Trophoblast cell (in vitro differentiated cells and primary cell): ENCODE data around the gene LDB3.

ENCODE experiments used
- DNase-seq, 2 donors: peaks; one replicate each; pipeline ENCODE4 v3.0.0-alpha.2; 2016
- H2AFZ ChIP-seq: 2 replicates; pipeline ENCODE4 v1.6.1; 2013; ENCODE audit warnings: low read length, moderate library complexity, mild to moderate bottlenecking; ENCODE audit not compliant: insufficient read depth, poor library complexity
- H2AK5ac ChIP-seq: 2 replicates; pipeline ENCODE4 v1.6.1; 2013; ENCODE audit warnings: mild to moderate bottlenecking, low read length
- H2BK120ac ChIP-seq: 2 replicates; pipeline ENCODE4 v1.6.1; 2013; ENCODE audit warnings: low read length, mild to moderate bottlenecking, moderate library complexity; ENCODE audit not compliant: insufficient read depth, poor library complexity
- H2BK12ac ChIP-seq: 2 replicates; pipeline ENCODE4 v1.6.1; 2013; ENCODE audit warnings: mild to moderate bottlenecking, low read length, moderate library complexity
- H2BK5ac ChIP-seq: 2 replicates; pipeline ENCODE4 v1.6.1; 2013; ENCODE audit warnings: low read length, low read depth, moderate library complexity, mild to moderate bottlenecking; ENCODE audit not compliant: poor library complexity
- H3K14ac ChIP-seq: 2 replicates; pipeline ENCODE4 v1.6.1; 2013; ENCODE audit warnings: mild to moderate bottlenecking, low read length
- H3K18ac ChIP-seq: 2 replicates; pipeline ENCODE4 v1.6.1; 2013; ENCODE audit warnings: mild to moderate bottlenecking, low read length
- H3K23ac ChIP-seq: 2 replicates; pipeline ENCODE4 v1.6.1; 2013; ENCODE audit warnings: low read length
- H3K27ac ChIP-seq: 2 replicates; pipeline ENCODE4 v1.5.1; 2013; ENCODE audit warnings: low read depth, mild to moderate bottlenecking, inconsistent platforms, low read length, moderate library complexity
- H3K27me3 ChIP-seq: 2 replicates; pipeline ENCODE4 v1.6.1; 2013; ENCODE audit warnings: inconsistent platforms, mild to moderate bottlenecking, low read length, moderate library complexity; ENCODE audit not compliant: insufficient read depth
- H3K36me3 ChIP-seq, 2 experiments: 1 replicate in 1 of 2; 2 replicates in 1 of 2; pipeline ENCODE4 v1.6.1; 2013; ENCODE audit warnings: low read length in 2 of 2, mild to moderate bottlenecking in 2 of 2, moderate library complexity in 1 of 2; ENCODE audit not compliant: insufficient read depth in 2 of 2, control insufficient read depth in 1 of 2
- H3K4ac ChIP-seq: 2 replicates; pipeline ENCODE4 v1.6.1; 2013; ENCODE audit warnings: low read depth, mild to moderate bottlenecking, low read length, moderate library complexity
- H3K4me1 ChIP-seq, 2 experiments: 1 replicate in 1 of 2; 2 replicates in 1 of 2; pipeline ENCODE4 v1.6.1; 2013; ENCODE audit warnings: low read length in 2 of 2, mild to moderate bottlenecking in 2 of 2, moderate library complexity in 1 of 2; ENCODE audit not compliant: insufficient read depth in 2 of 2, control insufficient read depth in 1 of 2
- H3K4me2 ChIP-seq: 2 replicates; pipeline ENCODE4 v1.6.1; 2013; ENCODE audit warnings: inconsistent platforms, mild to moderate bottlenecking, low read length, moderate library complexity
- H3K4me3 ChIP-seq: 2 replicates; pipeline ENCODE4 v1.5.1; 2013; ENCODE audit warnings: mild to moderate bottlenecking, low read depth, low read length, inconsistent platforms
- H3K79me1 ChIP-seq: one replicate; pipeline ENCODE4 v1.6.1; 2013; ENCODE audit warnings: low read length
- H3K79me2 ChIP-seq: 2 replicates; pipeline ENCODE4 v1.6.1; 2013; ENCODE audit warnings: low read length, mild to moderate bottlenecking; ENCODE audit not compliant: control insufficient read depth, insufficient read depth, poor library complexity
- H3K9ac ChIP-seq: 2 replicates; pipeline ENCODE4 v1.6.1; 2013; ENCODE audit warnings: mild to moderate bottlenecking, low read length
- H3K9me3 ChIP-seq: 2 replicates; pipeline ENCODE4 v1.6.1; 2013; ENCODE audit warnings: low read depth, mild to moderate bottlenecking, control low read depth, inconsistent platforms, low read length; ENCODE audit not compliant: insufficient read depth
- H4K12ac ChIP-seq: 2 replicates; pipeline ENCODE4 v1.6.1; 2013; ENCODE audit warnings: low read depth, mild to moderate bottlenecking, low read length, moderate library complexity
- H4K8ac ChIP-seq: 2 replicates; pipeline ENCODE4 v1.6.1; 2013; ENCODE audit warnings: low read depth, mild to moderate bottlenecking, low read length, moderate library complexity
- H4K91ac ChIP-seq: one replicate; pipeline ENCODE4 v1.6.1; 2013; ENCODE audit warnings: low read depth, mild to moderate bottlenecking, low read length, moderate library complexity
- WGBS: extraction: QIAGEN DNeasy Blood & Tissue Kit; methylation state at CpG from one replicate; pipeline ENCODE4 v1.1.7; 2013; ENCODE audit warnings: missing lambda C conversion rate; ENCODE audit not compliant: insufficient read length, insufficient coverage; ENCODE audit errors: extremely low coverage; 5-methylcytosine and 5-hydroxymethylcytosine counted together

LDB3 gene

GRCh38 chr10:86685893-86686632 lies 17.8 kb downstream of the LDB3 start:
- Histone ChIP-seq H3K27ac (no peak overlapping the region), H3K18ac (no peak overlapping the region), H3K9me3 (no peaks in the 10 kb centered on the region), H2AFZ (no peak overlapping the region), H3K4me2 (no peak overlapping the region), H3K9ac (no peak overlapping the region), H3K79me1 (no peaks in the 10 kb centered on the region), H2AK5ac (no peak overlapping the region), H3K27me3 (no peaks in the 10 kb centered on the region), H3K36me3 (no peaks in the 10 kb centered on the region), H3K4ac (no peak overlapping the region), H3K4me3 (no peak overlapping the region), H4K91ac (no peak overlapping the region), H3K23ac (no peak overlapping the region), H3K4me1 (peaks cover 0 to 3% of the 10 kb centered on the region in 2 experiments), H4K12ac (no peak overlapping the region), H2BK120ac (no peak overlapping the region), H3K79me2 (no peaks in the 10 kb centered on the region), H3K14ac (no peak overlapping the region), H2BK12ac (no peak overlapping the region), H2BK5ac (no peak overlapping the region), H4K8ac (no peak overlapping the region)
- no peak for DNase-seq
- no CpG with 5 or more reads among the region's 13 CpGs for whole genome bisulfite sequencing

GRCh38 chr10:86686972-86687371 lies 18.7 kb downstream of the LDB3 start:
- DNase-seq = peak in 1 of 2 donors; percentile 5
- no peak overlapping the region for H3K14ac ChIP-seq
- H2BK5ac ChIP-seq = no peak overlapping the region
- H2BK120ac ChIP-seq = no peak overlapping the region
- H2AFZ ChIP-seq = no peak overlapping the region
- H3K18ac ChIP-seq = no peak overlapping the region
- no peak overlapping the region for H4K8ac ChIP-seq
- H2BK12ac ChIP-seq = no peak overlapping the region
- H3K23ac ChIP-seq = no peak overlapping the region
- no peaks in the 10 kb centered on the region for H3K36me3 ChIP-seq
- H4K12ac ChIP-seq = no peak overlapping the region
- H3K9me3 ChIP-seq = no peaks in the 10 kb centered on the region
- no peaks in the 10 kb centered on the region for H3K27me3 ChIP-seq
- H3K79me2 ChIP-seq = no peaks in the 10 kb centered on the region
- no CpG with 5 or more reads among the region's 19 CpGs for WGBS
- no peak overlapping the region for H3K27ac ChIP-seq
- H3K79me1 ChIP-seq = no peaks in the 10 kb centered on the region
- no peak overlapping the region for H4K91ac ChIP-seq
- H2AK5ac ChIP-seq = no peak overlapping the region
- H3K4me1 ChIP-seq = peaks cover 0 to 3% of the 10 kb centered on the region in 2 experiments
- H3K4ac ChIP-seq = no peak overlapping the region
- no peak overlapping the region for H3K4me2 ChIP-seq
- H3K9ac ChIP-seq = no peak overlapping the region
- H3K4me3 ChIP-seq = no peak overlapping the region

- H3K27ac ChIP-seq = no peak overlapping the region
- no peak overlapping the region for H3K9ac ChIP-seq
- DNase-seq = peak; percentile 12 to 59
- WGBS = no CpG with 5 or more reads among the region's 4 CpGs
- H3K4me2 ChIP-seq = peak overlapping the region; percentile 9
- no peaks in the 10 kb centered on the region for H3K36me3 ChIP-seq
- H2BK12ac ChIP-seq = no peak overlapping the region
- no peak overlapping the region for H3K4me3 ChIP-seq
- no peaks in the 10 kb centered on the region for H3K79me1 ChIP-seq
- no peak overlapping the region for H4K8ac ChIP-seq
- H3K9me3 ChIP-seq = no peaks in the 10 kb centered on the region
- H3K4ac ChIP-seq = no peak overlapping the region
- no peak overlapping the region for H4K12ac ChIP-seq
- H3K27me3 ChIP-seq = no peaks in the 10 kb centered on the region
- no peak overlapping the region for H2AFZ ChIP-seq
- no peak overlapping the region for H2AK5ac ChIP-seq
- no peaks in the 10 kb centered on the region for H3K4me1 ChIP-seq
- H3K23ac ChIP-seq = no peak overlapping the region
- H3K79me2 ChIP-seq = no peaks in the 10 kb centered on the region
- H2BK5ac ChIP-seq = no peak overlapping the region
- no peak overlapping the region for H3K18ac ChIP-seq
- no peak overlapping the region for H4K91ac ChIP-seq
- no peak overlapping the region for H2BK120ac ChIP-seq
- no peak overlapping the region for H3K14ac ChIP-seq
Measured at GRCh38 chr10:86687750-86688149, 19.4 kb downstream of the LDB3 start.

- H3K9me3 ChIP-seq = no peaks in the 10 kb centered on the region
- H4K12ac ChIP-seq = no peak overlapping the region
- no peak overlapping the region for H2BK5ac ChIP-seq
- no CpG with 5 or more reads among the region's 8 CpGs for WGBS
- H3K4me3 ChIP-seq = no peak overlapping the region
- DNase-seq = peak; percentile 60 to 72
- H3K4ac ChIP-seq = no peak overlapping the region
- H2AFZ ChIP-seq = no peak overlapping the region
- no peak overlapping the region for H3K23ac ChIP-seq
- H3K9ac ChIP-seq = no peak overlapping the region
- no peaks in the 10 kb centered on the region for H3K4me1 ChIP-seq
- H3K27ac ChIP-seq = no peak overlapping the region
- no peak overlapping the region for H3K14ac ChIP-seq
- H2AK5ac ChIP-seq = no peak overlapping the region
- H3K36me3 ChIP-seq = no peaks in the 10 kb centered on the region
- no peaks in the 10 kb centered on the region for H3K27me3 ChIP-seq
- H2BK12ac ChIP-seq = no peak overlapping the region
- no peak overlapping the region for H2BK120ac ChIP-seq
- no peak overlapping the region for H4K8ac ChIP-seq
- no peaks in the 10 kb centered on the region for H3K79me2 ChIP-seq
- H3K4me2 ChIP-seq = no peak overlapping the region
- H3K18ac ChIP-seq = no peak overlapping the region
- no peak overlapping the region for H4K91ac ChIP-seq
- no peaks in the 10 kb centered on the region for H3K79me1 ChIP-seq
Measured at GRCh38 chr10:86688398-86688921, 20.1 kb downstream of the LDB3 start.
